ENCODE measurements around the gene CHI3L2.

GRCh38 chr1:111241797-111242196, 14.3 kb downstream of the CHI3L2 start:
- TF ChIP-seq CTCF (conservative IDR thresholded peaks at IDR 0.05; ENCODE audit: low read depth, low read length) (no peak), USF2 (IDR thresholded peaks at IDR 0.05; ENCODE audit: low read depth, low read length) (no peak), BHLHE40 (IDR thresholded peaks at IDR 0.05; ENCODE audit: low read depth, low read length) (no peak), MAZ (IDR thresholded peaks at IDR 0.05; ENCODE audit: borderline replicate concordance, low read depth, low read length) (no peak)
